B cell (primary cell): ENCODE measurements around the gene ENOPH1. TPM values are rescaled to one million over a fixed set of nuclear protein-coding genes. Genes with fewer than 3 reads are reported as not detected.

Experiments used
- ATAC-seq: fragments of 200-7000 bp; cut with Tn5 transposase; one replicate; pipeline ENCODE4 v1.10.0; 2021; ENCODE audit warnings: low read depth, mild to moderate bottlenecking, moderate number of reproducible peaks, moderate library complexity
- CTCF ChIA-PET: fragments of 350-600 bp; sonication (Branson Sonifier 250); formaldehyde crosslinking; loops from one replicate; lab custom pipeline; 2021; ENCODE audit warnings: antibody characterized with exemption, inconsistent platforms; lab: Charles Lee
- POLR2A ChIA-PET: fragments of 350-600 bp; sonication (Branson Sonifier 250); formaldehyde crosslinking; loops from one replicate; lab custom pipeline; 2021; ENCODE audit warnings: antibody characterized with exemption; lab: Charles Lee
- DNase-seq: peaks from one replicate; pipeline ENCODE4 v3.0.0; 2013
- H2AFZ ChIP-seq: 2 replicates; pipeline ENCODE4 v1.6.1; 2012; ENCODE audit warnings: mild to moderate bottlenecking, low read depth, low read length; ENCODE audit not compliant: insufficient read depth, poor library complexity, severe bottlenecking
- H3K27ac ChIP-seq, 2 donors: 1 replicate in 1 of 2; 2 replicates in 1 of 2; pipeline ENCODE4 v1.5.1; 2012 to 2013; ENCODE audit warnings: low read length in 2 of 2, mild to moderate bottlenecking in 2 of 2, moderate library complexity in 1 of 2
- H3K27me3 ChIP-seq, 4 experiments: fragments of 200-600 bp in 1 of 4; sonication (generic) in 1 of 4; replicated peaks in 1 of 4; 1 replicate in 2 of 4; 2 replicates in 2 of 4; pipeline versions ENCODE4 v1.6.1 to v1.7.0; 2013 to 2016; ENCODE audit warnings: low read length in 3 of 4, mild to moderate bottlenecking in 2 of 4, mixed read lengths in 1 of 4, moderate library complexity in 1 of 4; ENCODE audit not compliant: insufficient read depth in 4 of 4, control insufficient read depth in 3 of 4; ENCODE audit errors: control extremely low read depth in 1 of 4
- H3K36me3 ChIP-seq, 2 experiments: replicated peaks in 1 of 2; 1 replicate in 1 of 2; 2 replicates in 1 of 2; pipeline versions ENCODE4 v1.6.1 to v1.7.1; 2013; ENCODE audit warnings: low read length in 1 of 2; ENCODE audit not compliant: insufficient read depth in 2 of 2, control insufficient read depth in 1 of 2; ENCODE audit errors: control extremely low read depth in 1 of 2, extremely low read depth in 1 of 2
- H3K4me1 ChIP-seq, 2 donors: fragments of 200-600 bp in 1 of 2; sonication (generic) in 1 of 2; 1 replicate in 1 of 2; 2 replicates in 1 of 2; pipeline versions ENCODE4 v1.5.1 to v1.6.1; 2013 to 2017; ENCODE audit warnings: low read length in 2 of 2; ENCODE audit not compliant: control insufficient read depth in 2 of 2, insufficient read depth in 2 of 2
- H3K4me2 ChIP-seq: replicated peaks from 2 replicates; pipeline ENCODE3; 2012; ENCODE audit warnings: mild to moderate bottlenecking, low read depth, low read length; ENCODE audit not compliant: poor library complexity, severe bottlenecking
- H3K4me3 ChIP-seq, 5 experiments: fragments of 200-600 bp in 1 of 5; sonication (generic) in 1 of 5; 1 replicate in 3 of 5; 2 replicates in 2 of 5; pipeline versions ENCODE4 v1.5.1 to v1.7.0; 2011 to 2016; ENCODE audit warnings: low read length in 4 of 5, mild to moderate bottlenecking in 4 of 5, low read depth in 2 of 5, control low read depth in 1 of 5, moderate library complexity in 1 of 5; ENCODE audit not compliant: insufficient read depth in 1 of 5; ENCODE audit errors: control extremely low read depth in 1 of 5, extremely low read depth in 1 of 5
- H3K79me2 ChIP-seq: fragments of 200-600 bp; sonication (generic); one replicate; pipeline ENCODE4 v1.6.0; 2016; ENCODE audit warnings: low read length; ENCODE audit not compliant: control insufficient read depth, insufficient read depth
- H3K9ac ChIP-seq: fragments of 200-600 bp; sonication (generic); 2 replicates; pipeline ENCODE4 v1.6.1; 2017; ENCODE audit warnings: mild to moderate bottlenecking, low read length, moderate library complexity
- H3K9me3 ChIP-seq, 3 donors: one replicate each; pipeline versions ENCODE4 v1.6.1 to v1.7.1; 2013; ENCODE audit warnings: low read length in 2 of 3; ENCODE audit not compliant: control insufficient read depth in 2 of 3, insufficient read depth in 1 of 3; ENCODE audit errors: control extremely low read depth in 1 of 3
- H4K20me1 ChIP-seq: 2 replicates; pipeline ENCODE4 v1.6.0; 2012; ENCODE audit warnings: mild to moderate bottlenecking, low read length; ENCODE audit not compliant: insufficient read depth, control insufficient read depth, poor library complexity, severe bottlenecking
- H3K27ac Mint-ChIP-seq: one replicate; pipeline ENCODE4 v1.8.0; 2021; ENCODE audit warnings: mixed read lengths
- H3K27me3 Mint-ChIP-seq: one replicate; pipeline ENCODE4 v1.8.0; 2021; ENCODE audit warnings: mixed read lengths
- H3K4me1 Mint-ChIP-seq: one replicate; pipeline ENCODE4 v1.8.0; 2021; ENCODE audit warnings: mixed read lengths
- H3K4me3 Mint-ChIP-seq: one replicate; pipeline ENCODE4 v1.8.0; 2021; ENCODE audit warnings: mixed read lengths
- H3K9me3 Mint-ChIP-seq: one replicate; pipeline ENCODE4 v1.8.0; 2022; ENCODE audit warnings: mixed read lengths; ENCODE audit not compliant: insufficient read depth
- CTCF ChIP-seq: fragments of 200-600 bp; IDR thresholded peaks from one replicate; pipeline ENCODE4 v1.8.0; 2022; ENCODE audit warnings: antibody characterized with exemption, mild to moderate bottlenecking
- EZH2 ChIP-seq: IDR thresholded peaks from 2 replicates; pipeline ENCODE4 v1.6.1; 2012; ENCODE audit warnings: borderline replicate concordance, low read depth, mild to moderate bottlenecking, moderate library complexity, low read length; ENCODE audit not compliant: insufficient read depth, poor library complexity, severe bottlenecking
- WGBS: methylation state at CpG from one replicate; pipeline ENCODE4 v1.1.5; 2013; ENCODE audit warnings: missing lambda C conversion rate; ENCODE audit not compliant: insufficient coverage; 5-methylcytosine and 5-hydroxymethylcytosine counted together
- intact Hi-C: fragments of 100-400 bp; cut with micrococcal nuclease; formaldehyde crosslinking; loops from one replicate; pipeline ENCODE4 v1.10.0; 2022
- polyA plus RNA-seq: library from polyadenylated mRNA; depleted of rRNA; stranded (reverse); fragments of >200 nt; gene quantifications from 2 replicates; pipeline ENCODE4 v1.2.3, GENCODE V29; 2012
- total RNA-seq, 2 donors: library from RNA; stranded (reverse); fragments of 120-200 nt in 1 of 2; gene quantifications; 1 replicate in 1 of 2; 2 replicates in 1 of 2; pipeline versions ENCODE4 v1.2.3 to v1.2.4, GENCODE V29; 2013 to 2022

The ENOPH1 gene
- total and polyA plus RNA-seq, 2 donors (not counting 1 experiment from before 2014, with no cell fraction given), result 10.9 to 20.2 TPM

GRCh38 chr4:82481506-82481840 is 51.1 kb downstream of the ENOPH1 start:
- no peak overlapping the region for H2AFZ ChIP-seq
- no peak overlapping the region for H3K4me2 ChIP-seq
- no peaks in the 10 kb centered on the region for H3K9me3 Mint-ChIP-seq
- no peaks in the 10 kb centered on the region for H3K79me2 ChIP-seq
- no peaks in the 10 kb centered on the region for H4K20me1 ChIP-seq
- no peak overlapping the region for H3K4me3 ChIP-seq
- no peaks in the 10 kb centered on the region for H3K9me3 ChIP-seq
- TF ChIP-seq CTCF (no peak), EZH2 (no peak)
- POLR2A ChIA-PET, result no interaction called here
- H3K27ac ChIP-seq, result no peak overlapping the region
- WGBS, result 98% methylated on average over 5 of the region's 6 CpGs
- CTCF ChIA-PET, result no interaction called here
- H3K4me3 Mint-ChIP-seq, result no peak overlapping the region
- no peaks in the 10 kb centered on the region for H3K4me1 ChIP-seq
- intact Hi-C loops, result no loop called here
- no peak for ATAC-seq
- H3K27ac Mint-ChIP-seq, result no peak overlapping the region
- no peaks in the 10 kb centered on the region for H3K27me3 ChIP-seq
- DNase-seq, result no peak
- no peaks in the 10 kb centered on the region for H3K4me1 Mint-ChIP-seq
- no peaks in the 10 kb centered on the region for H3K27me3 Mint-ChIP-seq
- H3K9ac ChIP-seq, result no peak overlapping the region
- H3K36me3 ChIP-seq, result peaks cover 0 to 3% of the 10 kb centered on the region in 2 experiments

- ChIA-PET POLR2A (no interaction called here), CTCF (no interaction called here)
- Mint-ChIP-seq H3K27ac (no peak overlapping the region), H3K4me3 (no peak overlapping the region), H3K9me3 (no peaks in the 10 kb centered on the region), H3K4me1 (no peaks in the 10 kb centered on the region), H3K27me3 (no peaks in the 10 kb centered on the region)
- Histone ChIP-seq H3K27ac (no peak overlapping the region), H3K9me3 (no peaks in the 10 kb centered on the region), H3K27me3 (no peaks in the 10 kb centered on the region), H3K4me2 (no peak overlapping the region), H4K20me1 (no peaks in the 10 kb centered on the region), H3K79me2 (no peaks in the 10 kb centered on the region), H3K4me3 (no peak overlapping the region), H2AFZ (no peak overlapping the region), H3K36me3 (peaks cover 0 to 3% of the 10 kb centered on the region in 2 experiments), H3K9ac (no peak overlapping the region), H3K4me1 (no peaks in the 10 kb centered on the region)
- WGBS, result 88% methylated on average over 5 of the region's 6 CpGs
- intact Hi-C loops, result no loop called here
- ATAC-seq, result no peak
- no peak for DNase-seq
- TF ChIP-seq EZH2 (no peak), CTCF (no peak)
These were observed 52.0 kb downstream of the ENOPH1 start for GRCh38 chr4:82482387-82482786.
